ENCODE results near the gene LDLRAD4. TPM values are rescaled to one million over a fixed set of nuclear protein-coding genes. Genes with fewer than 3 reads are reported as not detected.

LDLRAD4 gene
- total RNA-seq, 1 donor from 2014 or later: 20.4 TPM

- no peak overlapping the region for H3K27ac Mint-ChIP-seq (ENCODE audit: unreplicated experiment)
- no peaks in the 10 kb centered on the region for H3K36me3 Mint-ChIP-seq (ENCODE audit: unreplicated experiment)
- no peak for TF ChIP-seq CTCF (IDR thresholded peaks at IDR 0.05)
- no peaks in the 10 kb centered on the region for H3K27me3 Mint-ChIP-seq (ENCODE audit: unreplicated experiment)
- no peak for DNase-seq (ENCODE audit: extremely low spot score, unreplicated experiment)
- H3K4me1 Mint-ChIP-seq (ENCODE audit: unreplicated experiment): peaks cover 19% of the 10 kb centered on the region
- no peak overlapping the region for H3K4me3 Mint-ChIP-seq (ENCODE audit: unreplicated experiment)
- peaks cover 4% of the 10 kb centered on the region for H3K9me3 Mint-ChIP-seq (ENCODE audit: unreplicated experiment)
Observed at GRCh38 chr18:13455960-13456481, 237.5 kb downstream of the LDLRAD4 start.

DNA sequence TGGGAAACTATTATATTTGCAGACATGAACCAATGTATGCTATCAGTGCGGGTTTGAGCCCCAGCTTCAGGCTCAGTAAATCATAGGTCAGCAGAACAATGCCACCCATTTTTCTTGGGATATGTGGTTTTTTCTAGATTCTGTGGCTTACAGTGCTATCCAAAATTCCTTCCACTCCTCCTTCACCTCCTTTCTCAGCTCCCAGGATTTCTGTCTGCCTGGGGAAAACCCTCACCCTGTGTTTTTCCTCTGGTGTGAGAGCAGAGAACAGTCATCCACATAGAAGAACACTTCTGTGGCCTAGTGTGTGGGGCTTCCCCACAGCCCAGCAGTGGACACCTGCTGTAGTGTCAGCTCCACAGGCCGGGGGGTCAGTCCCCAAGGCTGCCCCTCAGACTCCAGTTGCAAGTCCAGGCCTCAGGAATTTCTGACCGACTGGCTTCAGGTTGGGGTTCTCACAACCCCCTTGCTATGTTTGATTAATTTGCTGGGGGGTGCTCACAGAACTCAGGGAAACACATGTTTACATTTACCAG, 238.2 kb downstream of the LDLRAD4 start:
- Mint-ChIP-seq H3K4me1 (ENCODE audit: unreplicated experiment) (peaks cover 17% of the 10 kb centered on the region), H3K36me3 (ENCODE audit: unreplicated experiment) (no peaks in the 10 kb centered on the region), H3K4me3 (ENCODE audit: unreplicated experiment) (no peak overlapping the region), H3K27ac (ENCODE audit: unreplicated experiment) (no peak overlapping the region), H3K9me3 (ENCODE audit: unreplicated experiment) (peaks cover 4% of the 10 kb centered on the region), H3K27me3 (ENCODE audit: unreplicated experiment) (no peaks in the 10 kb centered on the region)
- TF ChIP-seq CTCF (IDR thresholded peaks at IDR 0.05): no peak
- DNase-seq (ENCODE audit: extremely low spot score, unreplicated experiment): no peak

- Mint-ChIP-seq H3K27ac (ENCODE audit: unreplicated experiment) (no peak overlapping the region), H3K27me3 (ENCODE audit: unreplicated experiment) (no peaks in the 10 kb centered on the region), H3K4me1 (ENCODE audit: unreplicated experiment) (peaks cover 12% of the 10 kb centered on the region), H3K36me3 (ENCODE audit: unreplicated experiment) (no peaks in the 10 kb centered on the region), H3K9me3 (ENCODE audit: unreplicated experiment) (peaks cover 4% of the 10 kb centered on the region), H3K4me3 (ENCODE audit: unreplicated experiment) (no peak overlapping the region)
- no peak for TF ChIP-seq CTCF (IDR thresholded peaks at IDR 0.05)
- DNase-seq (ENCODE audit: extremely low spot score, unreplicated experiment): no peak
Observed at GRCh38 chr18:13457327-13457726, 238.8 kb downstream of the LDLRAD4 start.

- no peak overlapping the region for H3K4me3 Mint-ChIP-seq (ENCODE audit: unreplicated experiment)
- no peak overlapping the region for H3K27ac Mint-ChIP-seq (ENCODE audit: unreplicated experiment)
- peaks cover 1% of the 10 kb centered on the region for H3K4me1 Mint-ChIP-seq (ENCODE audit: unreplicated experiment)
- peaks cover 4% of the 10 kb centered on the region for H3K9me3 Mint-ChIP-seq (ENCODE audit: unreplicated experiment)
- no peaks in the 10 kb centered on the region for H3K36me3 Mint-ChIP-seq (ENCODE audit: unreplicated experiment)
- H3K27me3 Mint-ChIP-seq (ENCODE audit: unreplicated experiment): no peaks in the 10 kb centered on the region
- DNase-seq (ENCODE audit: extremely low spot score, unreplicated experiment): no peak
- TF ChIP-seq CTCF (IDR thresholded peaks at IDR 0.05): no peak
Observed at GRCh38 chr18:13460946-13461345, 242.4 kb downstream of the LDLRAD4 start.

DNA sequence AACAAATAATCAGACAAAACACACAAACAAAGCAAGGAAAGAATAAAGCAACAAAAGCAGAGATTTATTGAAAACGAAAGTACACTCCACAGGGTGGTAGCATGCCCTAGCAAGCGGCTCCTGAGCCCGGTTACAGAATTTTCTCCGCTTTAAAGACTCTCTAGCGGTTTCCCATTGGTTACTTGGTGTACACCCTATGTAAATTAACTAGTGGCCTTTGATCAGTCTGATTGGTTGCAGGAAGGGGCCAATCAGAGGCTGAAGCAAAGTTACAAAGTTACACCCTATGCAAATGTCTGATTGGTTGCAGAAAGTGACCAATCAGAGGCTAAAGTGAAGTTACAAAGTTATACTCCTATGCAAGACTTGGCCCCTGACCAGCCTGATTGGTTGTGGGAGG, 242.9 kb downstream of the LDLRAD4 start:
- no peak for DNase-seq (ENCODE audit: extremely low spot score, unreplicated experiment)
- Mint-ChIP-seq H3K36me3 (ENCODE audit: unreplicated experiment) (no peaks in the 10 kb centered on the region), H3K27me3 (ENCODE audit: unreplicated experiment) (no peaks in the 10 kb centered on the region), H3K4me3 (ENCODE audit: unreplicated experiment) (no peak overlapping the region), H3K27ac (ENCODE audit: unreplicated experiment) (no peak overlapping the region), H3K4me1 (ENCODE audit: unreplicated experiment) (peaks cover 1% of the 10 kb centered on the region), H3K9me3 (ENCODE audit: unreplicated experiment) (peaks cover 5% of the 10 kb centered on the region)
- no peak for TF ChIP-seq CTCF (IDR thresholded peaks at IDR 0.05)
